GM21381 (cell line): Measurements from ENCODE around the gene PLD4.
"Not testable (repeated sequence)": the region's sequence is repeated elsewhere in the genome, so short reads cannot be mapped to it uniquely, and the experiment has no call there.

Source experiments
- ATAC-seq: cut with Tn5 transposase; IDR thresholded peaks from one replicate; pipeline ENCODE4 v1.9.1; 2021; ENCODE audit warnings: mild to moderate bottlenecking, moderate library complexity; ENCODE audit not compliant: unreplicated experiment

PLD4 gene, protein sequence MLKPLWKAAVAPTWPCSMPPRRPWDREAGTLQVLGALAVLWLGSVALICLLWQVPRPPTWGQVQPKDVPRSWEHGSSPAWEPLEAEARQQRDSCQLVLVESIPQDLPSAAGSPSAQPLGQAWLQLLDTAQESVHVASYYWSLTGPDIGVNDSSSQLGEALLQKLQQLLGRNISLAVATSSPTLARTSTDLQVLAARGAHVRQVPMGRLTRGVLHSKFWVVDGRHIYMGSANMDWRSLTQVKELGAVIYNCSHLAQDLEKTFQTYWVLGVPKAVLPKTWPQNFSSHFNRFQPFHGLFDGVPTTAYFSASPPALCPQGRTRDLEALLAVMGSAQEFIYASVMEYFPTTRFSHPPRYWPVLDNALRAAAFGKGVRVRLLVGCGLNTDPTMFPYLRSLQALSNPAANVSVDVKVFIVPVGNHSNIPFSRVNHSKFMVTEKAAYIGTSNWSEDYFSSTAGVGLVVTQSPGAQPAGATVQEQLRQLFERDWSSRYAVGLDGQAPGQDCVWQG

GRCh38 chr14:104924421-104925213 is at the start of gene PLD4:
Gene PLD4 (plus strand): TSS chr14:104924879. CDS start chr14:104927141, 2,262 bp downstream.
- ATAC-seq: no peak

- ATAC-seq: no peak
Observed at GRCh38 chr14:104875412-104875751, 49.3 kb upstream of the PLD4 start.

GRCh38 chr14:104875811-104876210 is 48.9 kb upstream of the PLD4 start:
- no peak for ATAC-seq

- no peak for ATAC-seq
Observed at GRCh38 chr14:104876251-104876699, 48.4 kb upstream of the PLD4 start.

GRCh38 chr14:104877066-104877805 is 47.4 kb upstream of the PLD4 start:
- ATAC-seq: no peak

DNA sequence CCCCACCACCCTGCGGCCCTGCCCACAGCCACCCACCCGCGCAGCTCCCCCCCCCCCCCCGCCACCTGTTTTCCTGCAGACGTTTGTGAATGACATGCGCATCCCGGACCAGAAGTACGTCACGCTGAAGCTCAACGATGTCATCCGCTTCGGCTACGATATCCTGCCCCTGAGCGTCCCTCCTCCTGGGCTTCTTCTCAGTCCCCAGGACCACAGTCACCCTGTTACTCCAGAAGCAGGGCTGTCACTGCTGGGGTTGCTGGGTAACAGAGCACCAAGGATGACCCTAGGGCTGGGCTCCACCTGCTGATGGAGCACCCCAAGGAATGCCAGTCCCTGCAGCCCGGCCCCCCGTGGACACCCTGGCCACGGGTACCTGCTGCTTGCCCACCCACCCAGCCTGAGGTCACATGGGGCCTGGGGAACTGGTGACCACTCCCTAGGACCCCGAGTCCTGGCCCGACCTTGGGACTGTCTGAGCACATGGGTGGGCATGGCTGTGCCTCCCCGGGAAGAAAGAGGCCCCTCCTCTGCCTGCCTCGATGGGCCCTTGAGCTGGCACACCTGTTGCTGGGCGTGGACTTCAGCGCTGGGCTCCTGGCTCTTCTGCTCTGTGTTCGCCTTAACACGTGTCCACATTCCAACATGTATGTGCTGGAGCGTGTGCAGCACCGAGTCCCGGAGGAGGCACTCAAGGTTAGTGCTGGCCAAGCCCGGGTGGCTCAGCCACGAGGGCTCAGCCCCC is 46.7 kb upstream of the PLD4 start:
- no peak for ATAC-seq

DNA sequence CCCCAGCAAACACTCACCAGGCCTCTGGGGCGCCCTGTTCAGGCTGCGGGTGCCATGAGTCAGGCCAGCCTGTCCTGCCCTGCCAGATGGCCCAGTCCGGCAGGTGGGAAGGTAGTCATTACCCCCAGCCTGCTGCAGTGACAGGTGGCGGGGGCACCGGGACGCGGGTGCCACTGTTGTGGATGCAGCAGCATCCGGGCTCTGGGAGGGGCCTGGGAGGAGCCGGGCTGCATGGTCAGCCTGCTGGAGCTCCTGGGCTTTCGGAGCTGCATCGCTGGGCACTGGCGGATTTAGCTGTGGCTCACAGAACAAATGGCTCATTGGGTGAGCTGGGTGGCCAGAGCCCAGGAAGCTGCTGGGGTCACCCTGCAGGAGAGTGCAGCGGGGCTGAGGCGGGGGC is 46.1 kb upstream of the PLD4 start:
- no peak for ATAC-seq

- no peak for ATAC-seq
Observed at GRCh38 chr14:104879201-104879982, 45.3 kb upstream of the PLD4 start.

GRCh38 chr14:104879983-104880565 is 44.6 kb upstream of the PLD4 start:
- ATAC-seq: no peak

- no peak for ATAC-seq
Observed at GRCh38 chr14:104880584-104881210, 44.0 kb upstream of the PLD4 start.

DNA sequence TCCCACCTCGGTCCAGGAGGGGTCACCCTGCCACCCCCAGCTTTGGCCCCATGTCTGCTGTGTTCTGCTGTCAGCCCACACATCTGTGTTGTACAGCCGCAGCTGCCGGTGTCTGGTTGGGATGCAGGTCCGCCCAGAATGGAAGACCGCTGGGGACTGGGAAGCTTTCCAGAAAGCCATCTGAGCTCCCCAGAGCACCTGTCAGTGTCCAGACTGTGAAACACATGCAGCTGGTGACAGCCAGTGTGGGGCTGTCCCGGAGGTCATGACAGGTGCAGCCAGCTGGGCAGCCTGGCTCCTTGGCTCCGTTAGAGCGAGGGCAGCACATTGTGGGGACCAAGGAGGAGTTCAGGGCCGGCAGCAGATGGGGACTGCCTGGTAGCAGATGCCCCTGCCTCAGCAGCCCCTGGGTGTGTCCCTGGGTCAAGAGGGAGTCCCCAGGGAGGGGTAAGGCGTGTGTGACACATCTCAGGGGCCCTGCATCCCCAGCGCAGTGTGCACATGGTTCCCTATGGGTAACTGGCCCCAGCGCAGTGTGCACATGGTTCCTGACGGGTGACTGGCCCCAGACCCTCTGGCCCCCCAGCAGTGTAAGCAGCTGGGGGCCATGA is 43.2 kb upstream of the PLD4 start:
- ATAC-seq: no peak

GRCh38 chr14:104882325-104882973 is 42.2 kb upstream of the PLD4 start:
- ATAC-seq: no peak

- no peak for ATAC-seq
Observed at GRCh38 chr14:104882991-104883660, 41.6 kb upstream of the PLD4 start.

DNA sequence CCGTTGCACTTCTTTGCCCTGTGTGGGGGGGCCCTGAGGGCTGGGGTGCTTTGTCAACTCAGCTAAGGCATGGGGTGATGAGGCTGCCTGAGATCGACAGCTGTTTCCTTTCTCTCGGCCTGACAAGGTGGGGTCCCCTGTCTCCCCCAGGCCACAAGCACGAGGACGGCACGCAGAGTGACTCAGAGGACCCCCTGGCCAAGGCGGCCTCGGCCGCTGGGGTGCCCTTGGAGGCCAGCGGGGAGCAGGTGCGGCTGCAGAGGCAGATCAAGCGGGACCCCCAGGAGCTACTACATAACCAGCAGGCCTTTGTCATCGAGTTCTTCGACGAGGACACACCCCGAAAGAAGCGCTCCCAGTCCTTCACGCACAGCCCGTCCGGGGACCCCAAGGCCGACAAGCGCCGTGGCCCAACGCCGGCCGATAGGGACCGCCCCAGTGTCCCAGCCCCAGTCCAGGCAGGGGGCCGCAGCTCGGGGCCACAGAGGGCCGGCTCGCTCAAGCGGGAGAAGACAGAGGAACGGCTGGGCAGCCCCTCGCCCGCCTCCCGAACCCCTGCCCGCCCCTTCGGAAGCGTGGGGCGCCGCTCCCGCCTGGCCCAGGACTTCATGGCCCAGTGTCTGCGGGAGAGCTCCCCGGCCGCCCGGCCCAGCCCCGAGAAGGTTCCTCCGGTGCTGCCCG is 40.9 kb upstream of the PLD4 start:
- no peak for ATAC-seq

DNA sequence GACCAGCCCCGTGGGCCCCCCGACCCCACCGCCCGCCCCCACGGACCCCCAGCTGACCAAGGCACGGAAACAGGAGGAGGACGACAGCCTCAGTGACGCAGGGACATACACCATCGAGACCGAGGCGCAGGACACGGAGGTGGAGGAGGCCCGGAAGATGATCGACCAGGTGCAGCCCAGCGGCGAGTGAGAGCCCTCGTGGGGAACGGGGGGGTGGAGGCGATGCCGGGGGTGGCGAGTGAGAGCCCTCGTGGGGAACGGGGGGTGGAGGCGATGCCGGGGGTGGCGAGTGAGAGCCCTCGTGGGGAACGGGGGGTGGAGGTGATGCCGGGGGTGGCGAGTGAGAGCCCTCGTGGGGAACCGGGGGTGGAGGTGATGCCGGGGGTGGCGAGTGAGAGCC is 40.3 kb upstream of the PLD4 start:
- ATAC-seq: not testable (repeated sequence)

GRCh38 chr14:104885031-104885972 is 39.4 kb upstream of the PLD4 start:
- no peak for ATAC-seq
